Liver (tissue), 9 donors: ENCODE results near the gene CEP83. TPM values are rescaled to one million over a fixed set of nuclear protein-coding genes. Genes with fewer than 3 reads are reported as not detected.

Experiments
- DNase-seq: peaks from one replicate; pipeline ENCODE4 v3.0.0-alpha.2; 2017; ENCODE audit warnings: low spot score
- H3K27ac ChIP-seq, 2 donors: one replicate each; pipeline ENCODE4 v1.7.0; 2013; ENCODE audit warnings: inconsistent platforms in 2 of 2, low read length in 2 of 2, control low read depth in 1 of 2, low read depth in 1 of 2, mild to moderate bottlenecking in 1 of 2
- H3K27me3 ChIP-seq, 4 donors: one replicate each; pipeline versions ENCODE4 v1.6.1 to v1.7.0; 2013; ENCODE audit warnings: low read length in 3 of 4, inconsistent platforms in 1 of 4, mild to moderate bottlenecking in 1 of 4, moderate library complexity in 1 of 4; ENCODE audit not compliant: control insufficient read depth in 4 of 4, insufficient read depth in 4 of 4
- H3K36me3 ChIP-seq, 4 donors: one replicate each; pipeline versions ENCODE4 v1.6.1 to v1.7.0; 2013; ENCODE audit warnings: low read length in 3 of 4, mild to moderate bottlenecking in 3 of 4, low read depth in 1 of 4, moderate library complexity in 1 of 4; ENCODE audit not compliant: control insufficient read depth in 4 of 4, insufficient read depth in 3 of 4
- H3K4me1 ChIP-seq, 4 donors: one replicate each; pipeline versions ENCODE4 v1.6.1 to v1.7.0; 2013; ENCODE audit warnings: low read length in 3 of 4, mild to moderate bottlenecking in 3 of 4, moderate library complexity in 1 of 4; ENCODE audit not compliant: control insufficient read depth in 4 of 4, insufficient read depth in 4 of 4
- H3K4me3 ChIP-seq, 3 donors: one replicate each; pipeline versions ENCODE4 v1.6.1 to v1.7.0; 2013; ENCODE audit warnings: low read length in 3 of 3, control low read depth in 1 of 3, low read depth in 1 of 3, mild to moderate bottlenecking in 1 of 3
- H3K9ac ChIP-seq, 2 donors: one replicate each; pipeline ENCODE4 v1.7.0; 2013; ENCODE audit warnings: low read length in 2 of 2, mild to moderate bottlenecking in 2 of 2, moderate library complexity in 2 of 2, control low read depth in 1 of 2, low read depth in 1 of 2
- H3K9me3 ChIP-seq, 4 donors: one replicate each; pipeline versions ENCODE4 v1.6.1 to v1.7.0; 2013; ENCODE audit warnings: low read length in 3 of 4; ENCODE audit not compliant: control insufficient read depth in 4 of 4
- CTCF ChIP-seq: fragments of 150-350 bp; IDR thresholded peaks from 2 replicates; pipeline ENCODE4 v1.5.1; 2017; ENCODE audit warnings: improper control_type of control experiment, low read depth, low read length; ENCODE audit not compliant: missing input control
- EGR1 ChIP-seq, 2 donors: IDR thresholded peaks; 2 replicates each; pipeline ENCODE4 v1.6.1; 2016 to 2018; ENCODE audit warnings: antibody characterized with exemption in 2 of 2, low read depth in 2 of 2
- FOXA1 ChIP-seq: IDR thresholded peaks from 2 replicates; pipeline ENCODE4 v1.6.1; 2016; ENCODE audit warnings: antibody characterized with exemption
- FOXA2 ChIP-seq: IDR thresholded peaks from 2 replicates; pipeline ENCODE4 v1.6.1; 2016; ENCODE audit warnings: antibody characterized with exemption
- GABPA ChIP-seq, 2 donors: IDR thresholded peaks in 1 of 2; conservative IDR thresholded peaks in 1 of 2; 2 replicates each; pipeline ENCODE4 v1.6.1; 2016; ENCODE audit warnings: antibody characterized with exemption in 2 of 2, mild to moderate bottlenecking in 1 of 2, moderate library complexity in 1 of 2
- HNF4A ChIP-seq, 2 donors: conservative IDR thresholded peaks; 2 replicates each; pipeline ENCODE4 v1.6.1; 2016; ENCODE audit warnings: antibody characterized with exemption in 2 of 2, mild to moderate bottlenecking in 2 of 2
- HNF4G ChIP-seq: IDR thresholded peaks from 2 replicates; pipeline ENCODE4 v1.6.1; 2016; ENCODE audit warnings: antibody characterized with exemption
- JUND ChIP-seq, 2 donors: IDR thresholded peaks; 2 replicates each; pipeline ENCODE4 v1.6.1; 2016; ENCODE audit warnings: antibody characterized with exemption in 2 of 2
- MAX ChIP-seq: IDR thresholded peaks from 2 replicates; pipeline ENCODE4 v1.6.1; 2016; ENCODE audit warnings: antibody characterized with exemption
- NR2F2 ChIP-seq: IDR thresholded peaks from 2 replicates; pipeline ENCODE4 v1.6.1; 2016; ENCODE audit warnings: antibody characterized with exemption
- RAD21 ChIP-seq, 2 donors: IDR thresholded peaks; 2 replicates each; pipeline ENCODE4 v1.6.1; 2016; ENCODE audit warnings: antibody characterized with exemption in 2 of 2, mild to moderate bottlenecking in 2 of 2
- REST ChIP-seq: IDR thresholded peaks from 2 replicates; pipeline ENCODE4 v1.6.1; 2016; ENCODE audit warnings: antibody characterized with exemption, mild to moderate bottlenecking
- RXRA ChIP-seq, 2 donors: IDR thresholded peaks; 2 replicates each; pipeline ENCODE4 v1.6.1; 2017 to 2018; ENCODE audit warnings: antibody characterized with exemption in 2 of 2, mild to moderate bottlenecking in 1 of 2
- SP1 ChIP-seq: IDR thresholded peaks from 2 replicates; pipeline ENCODE4 v1.6.1; 2018; ENCODE audit warnings: antibody characterized with exemption, mild to moderate bottlenecking
- TAF1 ChIP-seq: conservative IDR thresholded peaks from 2 replicates; pipeline ENCODE4 v1.6.1; 2016; ENCODE audit warnings: antibody characterized with exemption, mild to moderate bottlenecking
- YY1 ChIP-seq: IDR thresholded peaks from 2 replicates; pipeline ENCODE4 v1.6.1; 2016; ENCODE audit warnings: antibody characterized with exemption, mild to moderate bottlenecking
- ZBTB33 ChIP-seq: IDR thresholded peaks from 2 replicates; pipeline ENCODE4 v1.6.1; 2016; ENCODE audit warnings: antibody characterized with exemption
- WGBS: extraction: QIAGEN DNeasy Blood & Tissue Kit; methylation state at CpG from one replicate; pipeline ENCODE4 v1.1.7; 2013; 5-methylcytosine and 5-hydroxymethylcytosine counted together
- polyA plus RNA-seq, 2 donors: library from polyadenylated mRNA; stranded (reverse) in 1 of 2; unstranded in 1 of 2; fragments of 200-250 nt in 1 of 2; fragments of >200 nt in 1 of 2; fragmentation: Nextera tagmentation in 1 of 2; extraction: Ambion mirVana in 1 of 2; gene quantifications; one replicate each; pipeline versions ENCODE4 v1.2.1 to v1.2.3, GENCODE V29; 2013 to 2015
- total RNA-seq, 2 donors: library from RNA; depleted of rRNA; stranded (reverse); fragments of >200 nt; gene quantifications; one replicate each; pipeline ENCODE4 v1.2.3, GENCODE V29; 2014
- donor health status: healthy.
- donor health status: healthy.
- donor health status: healthy.
- donor health status: healthy.
- donor health status: healthy.

The CEP83 gene
- total and polyA plus RNA-seq, 4 donors = 1.9 to 8.4 (median 5.2) TPM

GRCh38 chr12:94304566-94305061 lies 155.1 kb downstream of the CEP83 start:
- no peak for DNase-seq
- Histone ChIP-seq H3K4me3 (no peak overlapping the region), H3K36me3 (peaks cover 0 to 18% (median 2%) of the 10 kb centered on the region in 4 donors), H3K27ac (no peak overlapping the region), H3K9ac (no peak overlapping the region), H3K27me3 (no peaks in the 10 kb centered on the region), H3K9me3 (no peaks in the 10 kb centered on the region), H3K4me1 (peaks cover 0 to 6% (median 2%) of the 10 kb centered on the region in 4 donors)
- WGBS = 96% methylated on average over 3 of the region's 3 CpGs
- TF ChIP-seq HNF4G (no peak), YY1 (no peak), RXRA (IDR thresholded peaks at IDR 0.05) (no peak), GABPA (IDR thresholded peaks at IDR 0.05 in 1 of 2, conservative IDR thresholded peaks at IDR 0.05 in 1 of 2) (no peak), SP1 (no peak), TAF1 (no peak), JUND (IDR thresholded peaks at IDR 0.05) (no peak), FOXA2 (no peak), EGR1 (IDR thresholded peaks at IDR 0.05; ENCODE audit: low read depth in 2 of 2) (no peak), ZBTB33 (no peak), HNF4A (conservative IDR thresholded peaks at IDR 0.05) (no peak), NR2F2 (no peak), FOXA1 (no peak), REST (no peak), CTCF (no peak), RAD21 (IDR thresholded peaks at IDR 0.05) (no peak), MAX (no peak)

GRCh38 chr12:94304012-94304411 lies 155.7 kb downstream of the CEP83 start:
- H3K27me3 ChIP-seq = no peaks in the 10 kb centered on the region
- H3K27ac ChIP-seq = no peak overlapping the region
- no peak for DNase-seq
- H3K4me1 ChIP-seq = peaks cover 0 to 6% (median 2%) of the 10 kb centered on the region in 4 donors
- H3K9ac ChIP-seq = no peak overlapping the region
- peaks cover 0 to 17% (median 2%) of the 10 kb centered on the region in 4 donors for H3K36me3 ChIP-seq
- H3K4me3 ChIP-seq = no peak overlapping the region
- WGBS = 91% methylated on average over 1 of the region's 1 CpG
- no peaks in the 10 kb centered on the region for H3K9me3 ChIP-seq
- TF ChIP-seq FOXA2 (no peak), GABPA (IDR thresholded peaks at IDR 0.05 in 1 of 2, conservative IDR thresholded peaks at IDR 0.05 in 1 of 2) (no peak), TAF1 (no peak), MAX (no peak), ZBTB33 (no peak), NR2F2 (no peak), HNF4G (no peak), JUND (IDR thresholded peaks at IDR 0.05) (no peak), REST (no peak), RAD21 (IDR thresholded peaks at IDR 0.05) (no peak), RXRA (IDR thresholded peaks at IDR 0.05) (no peak), YY1 (no peak), HNF4A (conservative IDR thresholded peaks at IDR 0.05) (no peak), FOXA1 (no peak), EGR1 (IDR thresholded peaks at IDR 0.05; ENCODE audit: low read depth in 2 of 2) (no peak), SP1 (no peak)
